Ovary (tissue), 3 donors: ENCODE data around the gene UHRF1.

Experiments used
- CTCF ChIP-seq, 3 donors: fragments of 450-650 bp in 2 of 3; fragments of 200-600 bp in 1 of 3; IDR thresholded peaks; one replicate each; pipeline versions ENCODE4 v1.5.1 to v1.8.0; 2016 to 2022; ENCODE audit warnings: antibody characterized with exemption in 3 of 3, mild to moderate bottlenecking in 1 of 3
- EP300 ChIP-seq: sonication (generic); formaldehyde crosslinking; IDR thresholded peaks from one replicate; pipeline ENCODE4 v1.6.1; 2017; ENCODE audit warnings: antibody characterized with exemption
- POLR2A ChIP-seq: fragments of 450-650 bp; IDR thresholded peaks from one replicate; pipeline ENCODE4 v1.6.1; 2017; ENCODE audit warnings: antibody characterized with exemption, mild to moderate bottlenecking, moderate library complexity
- donor health status: DM: no; HTN: no; CAD: no.

- TF ChIP-seq CTCF (IDR thresholded peaks at IDR 0.05): no peak
- TF ChIP-seq POLR2A: no peak
- TF ChIP-seq EP300: no peak
Observed at GRCh38 chr19:5002143-5002542, 92.8 kb downstream of the UHRF1 start.
